HG03039 (cell line): ENCODE measurements around the gene DPM3.

Experiments used
- ATAC-seq: cut with Tn5 transposase; IDR thresholded peaks from one replicate; pipeline ENCODE4 v1.9.1; 2021; ENCODE audit warnings: mild to moderate bottlenecking, moderate library complexity; ENCODE audit not compliant: unreplicated experiment

The DPM3 gene

DNA sequence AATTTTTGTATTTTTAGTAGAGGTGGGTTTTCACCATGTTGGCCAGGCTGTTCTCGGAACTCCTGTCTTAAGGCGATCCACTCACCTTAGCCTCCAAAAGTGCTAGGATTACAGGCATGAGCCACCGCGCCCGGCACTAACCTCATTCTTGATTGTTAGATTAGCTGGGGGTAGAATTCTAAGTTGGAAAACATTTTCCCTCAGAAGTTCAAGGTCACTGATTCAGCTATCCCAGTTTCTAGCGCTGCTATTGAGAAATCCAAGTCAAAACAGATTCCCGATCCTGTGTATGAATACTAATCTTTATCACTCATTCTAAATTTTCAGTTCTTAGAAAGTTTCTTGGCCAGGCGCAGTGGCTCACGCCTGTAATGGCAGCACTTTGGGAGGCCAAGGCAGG, 37.0 kb downstream of the DPM3 start:
- no peak for ATAC-seq

DNA sequence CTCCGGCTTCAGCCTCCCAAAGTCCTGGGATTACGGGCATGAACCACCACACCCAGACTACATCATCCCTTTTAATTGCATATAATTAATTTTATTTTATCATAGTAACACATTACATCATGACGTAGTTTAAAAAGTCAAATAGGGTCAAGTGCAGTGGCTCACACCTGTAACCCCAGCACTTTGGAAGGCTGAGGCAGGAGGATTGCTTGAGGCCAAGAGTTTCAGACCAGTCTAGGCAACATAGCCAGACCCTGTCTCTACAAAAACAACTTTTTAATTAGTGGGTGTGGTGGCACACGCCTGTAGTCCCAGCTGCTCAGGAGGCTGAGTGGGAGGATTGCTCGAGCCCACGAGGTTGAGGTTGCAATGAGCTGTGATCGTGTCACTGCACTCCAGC, 41.0 kb downstream of the DPM3 start:
- no peak for ATAC-seq

DNA sequence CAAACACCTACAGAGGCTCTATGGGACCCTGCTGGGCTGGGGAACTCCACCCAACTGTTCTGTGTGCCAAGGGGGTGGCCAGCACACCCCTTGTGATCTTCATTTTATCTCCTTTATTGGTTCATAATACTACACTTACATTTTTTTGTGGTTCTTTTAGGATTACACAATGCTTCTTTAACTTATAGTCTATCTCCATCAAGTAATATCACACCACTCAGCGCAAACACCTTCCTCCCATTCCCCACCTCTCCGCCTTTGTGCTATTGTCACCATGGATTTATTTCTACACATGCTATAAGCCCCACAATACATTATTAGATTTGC, 45.7 kb downstream of the DPM3 start:
- no peak for ATAC-seq

DNA sequence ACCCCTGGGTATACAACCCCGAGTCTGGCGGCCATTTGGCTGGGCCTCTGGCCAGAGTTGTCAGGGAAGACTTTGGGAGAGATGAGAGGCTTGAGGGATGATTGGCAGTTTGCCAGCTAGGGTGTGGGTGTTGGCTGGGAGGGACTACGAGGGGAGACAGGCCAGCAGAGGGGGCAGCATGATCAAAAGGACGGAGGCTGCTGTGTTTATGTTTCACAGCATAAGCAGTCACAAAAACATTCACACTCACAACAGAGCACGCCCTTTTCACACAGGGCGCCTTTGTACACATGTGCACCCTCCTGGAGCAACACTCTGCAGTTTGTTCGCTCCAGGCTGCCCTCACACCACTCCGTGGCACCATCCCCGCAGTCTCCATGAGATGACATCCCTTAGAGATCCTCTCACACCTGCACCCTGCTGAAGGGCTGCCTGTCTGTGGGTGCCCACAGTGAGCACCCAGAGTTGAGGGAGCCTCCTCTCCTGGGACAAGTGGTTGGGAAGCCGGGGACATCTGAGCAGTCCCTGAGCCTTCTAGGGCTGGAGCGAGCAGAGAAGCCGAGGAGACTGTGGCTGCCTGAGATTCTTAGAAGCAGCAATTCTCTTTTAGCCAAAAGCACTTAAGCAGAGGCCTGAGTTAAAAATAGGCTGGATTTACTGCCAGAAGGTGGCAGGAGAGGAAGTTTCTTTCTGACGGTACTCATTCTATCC, 46.3 kb downstream of the DPM3 start:
- ATAC-seq: no peak

DNA sequence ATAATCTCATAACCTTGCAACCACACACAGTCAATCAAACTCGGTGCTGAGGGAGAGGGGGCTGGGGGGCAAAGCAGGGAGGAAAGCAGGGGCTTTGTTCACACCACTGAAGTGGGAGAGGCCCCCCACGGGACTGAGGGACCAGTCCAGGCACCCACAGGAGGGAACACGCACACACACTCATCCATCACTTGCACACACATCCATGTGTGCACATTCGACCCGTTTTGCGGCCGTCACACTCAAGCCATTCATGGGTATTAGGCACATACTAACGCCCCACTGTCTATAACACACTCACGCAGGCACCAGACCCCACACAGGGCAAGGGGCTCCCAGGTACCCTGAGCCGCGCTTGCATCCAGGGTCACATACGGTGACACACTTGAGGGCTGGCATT, 47.7 kb downstream of the DPM3 start:
- ATAC-seq: no peak

DNA sequence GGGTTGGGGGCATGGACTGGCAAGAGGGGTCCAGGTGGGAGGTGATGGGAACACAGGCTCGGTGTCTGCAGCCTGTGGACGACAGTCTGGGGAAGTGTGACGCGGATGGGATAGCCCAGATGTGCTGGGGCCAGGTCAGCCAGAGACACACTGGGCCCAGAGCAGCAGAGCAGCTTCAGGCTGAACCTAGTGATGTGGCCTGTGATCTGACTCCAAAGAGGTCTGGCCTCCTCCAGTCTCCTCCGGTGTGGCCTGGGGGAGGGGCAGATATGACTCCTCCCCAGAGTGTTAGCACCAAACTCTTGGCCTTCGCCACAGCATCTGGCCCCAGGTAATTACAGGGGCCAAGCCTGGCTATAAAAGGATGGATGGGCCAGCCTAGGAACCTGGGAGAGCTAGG, 48.2 kb downstream of the DPM3 start:
- ATAC-seq: no peak

DNA sequence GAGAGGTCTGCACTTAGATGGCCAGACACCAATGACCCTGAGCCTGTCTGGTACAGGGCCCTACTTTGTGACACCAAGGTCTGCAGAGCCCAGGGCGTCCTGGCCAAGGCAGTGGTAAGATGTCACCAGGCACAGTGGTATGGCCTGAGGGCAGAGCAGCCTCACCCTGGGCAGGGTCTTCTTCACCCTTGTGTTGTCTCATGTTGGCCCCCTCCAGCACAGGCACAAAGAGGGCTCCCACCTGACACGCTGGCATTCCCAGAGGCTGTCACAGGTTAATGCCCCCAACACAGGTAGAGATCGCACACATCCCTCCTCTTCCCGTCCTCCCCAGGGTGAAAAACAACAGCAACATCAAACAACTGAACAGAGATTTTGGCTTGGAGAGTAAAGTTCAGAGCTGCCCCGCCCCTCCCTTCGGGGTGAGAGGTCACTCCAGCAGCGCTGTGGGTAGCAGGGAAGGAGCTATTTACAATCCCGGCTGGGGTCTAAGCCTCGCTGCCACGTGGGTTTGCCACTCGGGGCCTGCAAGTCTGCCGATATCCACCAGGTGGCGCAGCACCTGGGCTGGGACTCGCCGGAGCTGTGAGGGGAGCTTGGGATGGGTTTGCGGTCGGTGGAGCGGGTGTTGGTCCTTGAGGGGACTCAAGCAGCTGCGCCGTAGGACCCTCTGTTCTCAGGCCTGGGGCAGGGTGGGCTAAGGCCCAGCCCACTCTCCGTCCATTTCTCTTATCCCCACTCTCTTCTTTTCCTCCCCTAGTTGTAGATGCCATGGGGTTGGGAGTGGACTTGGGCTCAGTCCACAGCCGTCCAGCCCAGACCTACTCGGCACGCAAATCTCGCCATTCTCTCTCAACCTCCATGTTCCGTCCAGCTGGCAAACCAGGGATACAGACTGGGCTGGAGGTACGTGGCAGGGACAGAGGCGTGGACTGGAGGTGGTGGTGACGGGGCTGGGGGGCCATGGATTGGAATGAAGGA, 49.0 kb downstream of the DPM3 start:
- no peak for ATAC-seq
